C4-2B (cell line): Measurements from ENCODE around the gene MT1B.

Source experiments
- CTCF ChIP-seq: fragments of 450-650 bp; conservative IDR thresholded peaks from 2 replicates; pipeline ENCODE4 v1.5.1; 2017; ENCODE audit warnings: mild to moderate bottlenecking
- ZFX ChIP-seq: fragments of 450-650 bp; IDR thresholded peaks from 2 replicates; pipeline ENCODE4 v1.6.1; 2017

- no peak for TF ChIP-seq CTCF
- TF ChIP-seq ZFX: no peak
These were observed 914 bp downstream of the MT1B start for GRCh38 chr16:56652600-56652999.
